ENCODE results near the gene SPEF1.
"Not testable (repeated sequence)": the region's sequence is repeated elsewhere in the genome, so short reads cannot be mapped to it uniquely, and the experiment has no call there.

Gene SPEF1

GRCh38 chr20:3781153-3781910 is at the start of gene SPEF1:
Gene SPEF1 (minus strand): TSS chr20:3781448. CDS start chr20:3781287, 161 bp downstream.
- TF ChIP-seq CTCF (conservative IDR thresholded peaks at IDR 0.05) (peak; percentile 73), ZFX (IDR thresholded peaks at IDR 0.05) (no peak)
- no peak within 1 kb of the TSS for H3K27ac ChIP-seq

- not testable (repeated sequence) for H3K27ac ChIP-seq
Measured at GRCh38 chr20:3829891-3830290, 48.6 kb upstream of the SPEF1 start.

- no peak overlapping the region for H3K27ac ChIP-seq
- TF ChIP-seq ZFX (IDR thresholded peaks at IDR 0.05) = no peak
- no peak for TF ChIP-seq CTCF (conservative IDR thresholded peaks at IDR 0.05)
Measured at GRCh38 chr20:3828798-3829197, 47.5 kb upstream of the SPEF1 start.

GRCh38 chr20:3826420-3826819 is 45.2 kb upstream of the SPEF1 start:
- no peak overlapping the region for H3K27ac ChIP-seq
- TF ChIP-seq ZFX (IDR thresholded peaks at IDR 0.05) (no peak), CTCF (conservative IDR thresholded peaks at IDR 0.05) (no peak)

- no peak overlapping the region for H3K27ac ChIP-seq
- no peak for TF ChIP-seq CTCF (conservative IDR thresholded peaks at IDR 0.05)
- no peak for TF ChIP-seq ZFX (IDR thresholded peaks at IDR 0.05)
Measured at GRCh38 chr20:3825526-3825925, 44.3 kb upstream of the SPEF1 start.

GRCh38 chr20:3823881-3824280 is 42.6 kb upstream of the SPEF1 start:
- no peak for TF ChIP-seq ZFX (IDR thresholded peaks at IDR 0.05)
- TF ChIP-seq CTCF (conservative IDR thresholded peaks at IDR 0.05) = no peak
- no peak overlapping the region for H3K27ac ChIP-seq

GRCh38 chr20:3821996-3822395 is 40.7 kb upstream of the SPEF1 start:
- TF ChIP-seq CTCF (conservative IDR thresholded peaks at IDR 0.05) (no peak), ZFX (IDR thresholded peaks at IDR 0.05) (no peak)
- peak overlapping the region; percentile 90 for H3K27ac ChIP-seq
